GM12878 (cell line): ENCODE results near the gene TCP1. TPM values are rescaled to one million over a fixed set of nuclear protein-coding genes. Genes with fewer than 3 reads are reported as not detected.
A peak's percentile ranks its signal among the peaks of the same experiment; 100 is the strongest.

Source experiments
- CEBPZ ChIP-seq: fragments of 150-350 bp; IDR thresholded peaks from 2 replicates; pipeline ENCODE4 v1.6.1; 2016; ENCODE audit warnings: low read depth, low read length
- E2F8 ChIP-seq: fragments of 450-650 bp; IDR thresholded peaks from 2 replicates; pipeline ENCODE4 v1.6.1; 2018; ENCODE audit warnings: mild to moderate bottlenecking, low read depth, moderate library complexity; ENCODE audit not compliant: partially characterized antibody
- E4F1 ChIP-seq: fragments of 450-650 bp; IDR thresholded peaks from 2 replicates; pipeline ENCODE4 v1.6.1; 2018; ENCODE audit warnings: borderline replicate concordance, mild to moderate bottlenecking; ENCODE audit not compliant: partially characterized antibody
- EP300 ChIP-seq, 2 experiments: fragments of 150-350 bp in 1 of 2; IDR thresholded peaks; 2 replicates each; pipeline ENCODE4 v1.6.1; 2011 to 2012; ENCODE audit warnings: low read depth in 2 of 2, low read length in 2 of 2, borderline replicate concordance in 1 of 2, improper control_type of control experiment in 1 of 2, inconsistent platforms in 1 of 2; ENCODE audit not compliant: control insufficient read depth in 1 of 2
- ESRRA ChIP-seq: IDR thresholded peaks from 2 replicates; pipeline ENCODE4 v1.6.1; 2012; ENCODE audit warnings: mild to moderate bottlenecking, low read length, improper control_type of control experiment
- FOXK2 ChIP-seq: fragments of 450-650 bp; IDR thresholded peaks from 2 replicates; pipeline ENCODE4 v1.6.1; 2017; ENCODE audit warnings: mild to moderate bottlenecking, moderate library complexity
- FOXM1 ChIP-seq: IDR thresholded peaks from 2 replicates; pipeline ENCODE4 v1.6.1; 2012; ENCODE audit warnings: low read depth, mild to moderate bottlenecking, inconsistent platforms, low read length, moderate library complexity
- HCFC1 ChIP-seq: fragments of 150-350 bp; IDR thresholded peaks from 2 replicates; pipeline ENCODE4 v1.6.1; 2014; ENCODE audit warnings: low read length
- JUND ChIP-seq: IDR thresholded peaks from 2 replicates; pipeline ENCODE4 v1.6.1; 2012; ENCODE audit warnings: low read depth, mild to moderate bottlenecking, low read length, improper control_type of control experiment, moderate library complexity
- KDM1A ChIP-seq: fragments of 200-600 bp; sonication (generic); IDR thresholded peaks from 2 replicates; pipeline ENCODE4 v1.6.1; 2016; ENCODE audit warnings: borderline replicate concordance
- NFXL1 ChIP-seq: fragments of 450-650 bp; IDR thresholded peaks from 2 replicates; pipeline ENCODE4 v1.6.1; 2017; ENCODE audit warnings: antibody characterized with exemption, mild to moderate bottlenecking, borderline replicate concordance
- NR2C1 ChIP-seq: fragments of 450-650 bp; IDR thresholded peaks from 2 replicates; pipeline ENCODE4 v1.6.1; 2017; ENCODE audit warnings: antibody characterized with exemption, mild to moderate bottlenecking, moderate library complexity
- NR2F1 ChIP-seq: fragments of 450-650 bp; conservative IDR thresholded peaks from 2 replicates; pipeline ENCODE4 v1.6.1; 2017; ENCODE audit warnings: mild to moderate bottlenecking
- RCOR1 ChIP-seq: conservative IDR thresholded peaks from 2 replicates; pipeline ENCODE4 v1.6.1; 2012; ENCODE audit warnings: low read depth, low read length, improper control_type of control experiment
- STAT1 ChIP-seq: fragments of 450-650 bp; conservative IDR thresholded peaks from 2 replicates; pipeline ENCODE4 v1.6.1; 2014; ENCODE audit warnings: antibody characterized with exemption, mild to moderate bottlenecking
- ZBTB4 ChIP-seq: fragments of 450-650 bp; formaldehyde crosslinking; IDR thresholded peaks from 2 replicates; pipeline ENCODE4 v1.4.0; 2022; ENCODE audit warnings: mild to moderate bottlenecking, moderate library complexity
- ZNF274 ChIP-seq: IDR thresholded peaks from one replicate; pipeline ENCODE4 v1.8.0; 2011; ENCODE audit not compliant: insufficient read length, insufficient read depth
- polyA plus RNA-seq, 11 experiments: library from polyadenylated mRNA; depleted of rRNA in 4 of 11; unstranded in 6 of 11; stranded (reverse) in 5 of 11; fragments of >200 nt; fragmentation: Nextera tagmentation in 4 of 11; fragmentation: Illumina TruSeq in 1 of 11; extraction: Ambion mirVana in 4 of 11; extraction: Trizol in 1 of 11; gene quantifications; 1 replicate in 1 of 11; 2 replicates in 10 of 11; pipeline versions ENCODE4 v1.2.1 to v1.2.3, GENCODE V29; 2011 to 2016; ENCODE audit warnings: inconsistent platforms in 2 of 11, missing spikeins in 2 of 11, low read depth in 1 of 11
- total RNA-seq, 4 experiments: library from RNA; depleted of rRNA in 3 of 4; stranded (reverse); fragments of >200 nt in 3 of 4; fragmentation: Illumina TruSeq in 1 of 4; extraction: Trizol in 1 of 4; gene quantifications; 2 replicates each; pipeline versions ENCODE4 v1.2.1 to v1.2.3, GENCODE V29; 2013 to 2021

The TCP1 gene
- total and polyA plus RNA-seq, 10 of the 15 experiments (the other 5 are each of a cell fraction or from before 2014, with no cell fraction given): 133 to 457 (median 306) TPM

GRCh38 chr6:159789377-159790148 is at the start of gene TCP1 (continued):
- TF ChIP-seq E2F8 (peak; percentile 89), NR2F1 (no peak), KDM1A (no peak), HCFC1 (peak; percentile 54), FOXM1 (0 out of 2 replicates have a peak, but pooled peaks have one; percentile 7), FOXK2 (peak; percentile 89), STAT1 (no peak; the same call in 1 of the 2 replicates), EP300 (IDR thresholded peaks at IDR 0.05; ENCODE audit: borderline replicate concordance in 1 of 2, control insufficient read depth in 1 of 2, low read depth in 2 of 2, low read length in 2 of 2) (peak in 1 of 2 experiments; percentile 88; a peak in 1 of 4 replicates), CEBPZ (no peak), RCOR1 (no peak), ESRRA (no peak), NR2C1 (no peak; the same call in 1 of the 2 replicates), JUND (no peak), E4F1 (peak; percentile 41), ZBTB4 (CRISPR knock-in tag) (no peak), ZNF274 (no peak), NFXL1 (no peak)
